Fibroblast of skin of scalp (primary cell): ENCODE measurements around the gene ACKR3.
A peak's percentile ranks its signal among the peaks of the same experiment; 100 is the strongest.

ENCODE experiments used
- DNase-seq: peaks from one replicate; pipeline ENCODE4 v3.0.0-alpha.2; 2013

Gene ACKR3

DNA sequence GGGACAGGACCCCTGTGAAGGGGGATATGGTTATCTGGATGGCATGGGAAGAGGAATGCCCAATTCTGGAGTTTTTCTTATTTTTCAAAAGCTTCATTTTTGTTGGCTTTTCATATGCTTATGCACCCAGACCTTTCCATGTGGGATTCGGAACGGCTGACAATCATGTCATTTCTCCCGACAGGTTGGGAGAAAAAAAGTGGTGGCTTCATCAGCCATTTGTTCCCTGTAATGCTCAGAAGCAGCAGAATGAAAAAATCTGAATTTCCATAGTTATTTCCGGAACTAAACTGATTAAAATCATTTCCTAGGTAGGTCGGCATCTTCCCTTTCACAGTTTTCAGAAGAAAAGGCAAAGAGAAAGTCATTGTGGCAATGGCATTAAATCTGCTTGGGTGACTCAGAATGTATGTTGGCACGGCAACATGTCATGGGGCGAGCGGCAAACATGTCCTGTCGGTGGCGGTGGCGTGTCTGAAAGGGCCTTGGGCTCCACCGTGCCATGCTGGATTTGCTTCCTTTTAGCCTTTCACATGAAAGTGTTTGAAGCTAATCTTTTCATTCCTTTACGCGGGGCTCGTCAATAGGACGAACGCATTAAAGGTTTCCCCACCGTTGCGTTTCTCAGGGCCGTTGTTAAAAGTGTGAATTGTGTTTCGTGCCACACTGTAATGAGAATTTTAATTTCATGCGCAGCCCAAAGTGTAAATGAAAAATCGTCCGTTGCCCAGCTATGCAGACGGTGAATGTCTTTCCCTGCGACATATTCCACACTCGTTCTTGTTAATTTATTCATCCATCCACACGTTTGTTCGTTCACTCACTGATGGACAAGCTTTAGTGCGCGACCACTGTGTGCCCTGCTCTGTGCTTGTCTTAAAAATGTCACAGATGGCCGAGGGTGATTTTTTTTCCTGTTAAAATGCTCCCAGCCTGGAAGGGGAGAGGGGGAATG lies 18.5 kb downstream of the ACKR3 start:
- no peak for DNase-seq

DNA sequence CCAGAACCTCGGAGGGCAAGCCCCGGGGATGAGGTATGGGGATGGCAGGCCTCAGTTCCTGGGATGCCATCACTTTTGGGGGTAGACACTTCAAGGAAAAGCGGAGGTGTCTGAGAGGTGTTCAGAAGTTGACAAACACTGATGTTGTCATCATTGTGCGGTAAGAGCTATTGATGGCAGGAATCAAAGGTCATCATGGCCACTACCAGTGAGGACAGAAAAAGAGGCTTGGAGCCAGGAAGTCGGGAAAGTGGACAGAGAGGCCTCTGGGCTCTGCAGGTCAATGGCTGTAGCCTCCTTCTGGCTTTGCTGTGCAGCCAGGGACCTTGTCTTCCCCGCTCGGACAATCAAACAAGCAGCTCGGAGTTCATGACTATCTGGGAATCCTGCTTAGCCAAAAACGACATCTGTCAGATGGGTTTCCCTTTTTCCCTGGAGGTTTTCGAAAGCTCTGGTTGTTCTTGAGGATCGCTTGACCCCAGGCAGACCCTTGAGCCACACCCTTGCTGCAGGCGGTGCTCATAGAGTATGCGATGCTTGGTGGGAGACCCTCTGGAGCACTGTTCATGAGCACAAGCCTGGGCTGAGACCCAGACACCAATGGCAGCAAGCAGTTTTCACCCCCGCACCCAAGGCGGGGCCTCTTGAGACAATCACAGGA lies 19.4 kb downstream of the ACKR3 start:
- DNase-seq, result no peak

DNA sequence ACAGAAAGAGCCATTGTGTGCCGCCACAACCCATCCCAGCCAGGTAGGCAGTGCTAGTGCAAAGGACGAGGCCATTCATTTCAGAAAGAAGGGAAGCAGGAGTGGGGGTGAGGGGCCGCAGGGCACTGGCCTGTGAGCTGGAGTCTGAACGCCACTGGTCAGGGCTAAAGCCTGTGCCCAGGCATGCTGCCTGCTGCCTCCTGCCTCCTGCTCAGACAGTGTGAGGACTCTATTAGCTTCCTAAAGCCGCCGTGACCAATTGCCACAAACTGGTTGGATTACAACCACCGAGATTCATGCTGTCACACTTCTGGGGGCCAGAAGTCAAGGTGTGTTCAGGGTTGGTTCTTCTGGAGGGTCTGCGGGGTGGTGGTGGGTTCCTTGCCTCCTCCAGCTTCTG lies 21.2 kb downstream of the ACKR3 start:
- no peak for DNase-seq

DNA sequence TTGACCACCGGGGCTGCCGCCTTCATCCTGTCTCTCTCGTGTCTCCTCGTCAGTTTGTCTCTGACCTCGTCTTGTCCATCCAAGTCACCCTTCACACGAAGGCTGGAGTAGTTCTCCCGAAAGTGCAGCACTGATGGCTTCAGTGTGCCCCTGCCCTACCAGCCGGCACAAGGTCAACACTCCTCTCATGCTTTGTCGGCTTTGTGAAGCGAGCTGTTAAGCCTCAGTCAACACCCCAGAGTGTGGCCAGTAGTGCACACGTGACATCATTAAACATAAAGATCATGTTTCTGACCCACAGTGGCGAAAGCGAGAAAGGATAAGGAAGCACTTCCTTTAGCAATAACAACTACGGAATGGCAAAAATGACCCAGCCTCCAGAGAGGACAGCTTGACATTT lies 23.2 kb downstream of the ACKR3 start:
- no peak for DNase-seq

DNA sequence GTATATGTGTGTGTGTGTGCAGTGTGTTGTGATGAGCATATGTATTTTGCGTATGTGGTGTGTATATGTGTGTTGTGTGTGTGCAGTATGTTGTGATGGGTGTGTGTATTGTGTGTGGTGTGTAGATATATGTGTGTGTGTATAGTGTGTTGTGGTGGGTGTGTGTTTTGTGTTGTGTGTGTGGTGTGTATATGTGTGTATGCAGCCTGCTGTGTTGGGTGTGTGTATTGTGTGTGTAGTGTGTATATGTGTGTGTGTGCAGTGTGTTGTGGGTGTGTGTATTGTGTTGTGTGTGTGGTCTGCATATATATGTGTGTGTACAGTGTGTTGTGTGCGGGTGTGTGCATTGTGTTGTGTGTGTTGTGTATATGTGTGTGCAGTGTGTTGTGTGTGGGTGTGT lies 23.9 kb downstream of the ACKR3 start:
- no peak for DNase-seq

DNA sequence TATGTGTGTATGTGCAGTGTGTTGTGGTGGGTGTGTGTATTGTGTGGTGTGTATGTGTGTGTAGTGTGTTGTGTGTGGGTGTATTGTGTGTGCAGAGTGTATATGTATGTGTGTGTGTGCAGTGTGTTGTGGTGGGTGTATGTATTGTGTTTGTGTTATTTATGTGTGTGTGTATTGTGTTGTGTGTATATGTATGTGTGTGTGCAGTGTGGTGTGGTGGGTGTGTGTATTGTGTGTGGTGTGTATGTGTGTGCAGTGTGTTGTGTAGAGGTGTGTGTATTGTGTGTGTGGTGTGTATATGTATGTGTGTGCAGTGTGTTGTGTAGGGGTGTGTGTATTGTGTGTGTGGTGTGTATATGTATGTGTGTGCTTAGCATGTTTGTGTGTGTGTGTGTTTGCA lies 24.3 kb downstream of the ACKR3 start:
- no peak for DNase-seq

DNA sequence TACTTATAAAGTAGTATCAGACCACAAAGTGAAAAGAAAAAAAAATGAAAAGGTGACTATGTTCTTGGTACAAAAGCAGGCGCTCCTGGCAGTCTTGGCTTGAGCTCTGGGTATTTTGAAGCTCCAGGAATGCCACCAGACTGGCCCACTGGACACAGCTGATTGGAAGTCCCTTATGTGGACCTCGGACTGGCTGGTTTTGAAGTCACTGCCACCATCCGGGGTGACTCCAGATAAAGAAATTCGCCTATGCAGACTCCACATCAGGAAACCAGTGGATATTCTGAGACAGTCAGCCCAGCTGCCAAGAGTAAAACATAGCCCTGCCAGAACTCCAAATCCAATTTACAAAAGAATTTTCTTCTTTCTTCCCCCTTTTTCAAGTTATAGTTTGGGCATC lies 28.0 kb downstream of the ACKR3 start:
- DNase-seq, result no peak

DNA sequence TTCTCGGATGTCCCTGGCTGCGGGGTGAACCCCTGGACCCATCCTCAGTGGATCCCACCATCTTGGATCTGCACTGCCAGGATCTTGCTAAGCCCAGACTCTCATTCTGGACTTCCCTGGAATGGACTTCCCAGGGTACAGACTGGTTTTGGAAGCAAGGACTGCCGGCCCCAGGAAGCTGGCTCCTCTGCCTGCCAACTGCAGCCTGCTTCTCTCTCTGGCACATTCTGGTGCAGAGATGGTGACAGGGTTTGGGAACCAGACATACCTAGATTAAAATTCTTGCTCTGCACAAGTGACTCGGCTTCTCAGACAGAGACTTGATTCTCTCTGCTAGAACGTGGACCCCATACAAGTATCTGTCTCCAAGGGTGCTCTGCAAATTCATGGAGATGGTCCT lies 29.4 kb downstream of the ACKR3 start:
- DNase-seq, result no peak

DNA sequence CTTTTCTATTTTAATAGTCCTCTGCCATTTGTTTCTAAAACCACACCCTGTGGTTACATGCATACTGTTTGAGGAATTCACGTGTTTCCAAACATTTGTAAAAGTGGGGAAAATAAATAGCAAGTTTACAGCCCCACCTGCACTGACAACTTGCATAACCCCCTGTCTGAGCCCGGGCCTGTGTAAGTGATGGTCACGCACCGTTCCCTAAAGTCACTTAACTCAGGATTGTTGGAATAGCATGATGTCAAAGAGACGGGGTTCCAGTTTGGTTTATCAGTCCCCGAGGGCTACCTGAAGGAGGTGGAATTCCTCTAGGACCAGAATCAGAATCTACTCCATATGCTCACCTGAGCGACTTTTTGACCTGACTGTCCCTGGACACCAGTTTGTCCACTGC lies 30.5 kb downstream of the ACKR3 start:
- DNase-seq, result no peak

DNA sequence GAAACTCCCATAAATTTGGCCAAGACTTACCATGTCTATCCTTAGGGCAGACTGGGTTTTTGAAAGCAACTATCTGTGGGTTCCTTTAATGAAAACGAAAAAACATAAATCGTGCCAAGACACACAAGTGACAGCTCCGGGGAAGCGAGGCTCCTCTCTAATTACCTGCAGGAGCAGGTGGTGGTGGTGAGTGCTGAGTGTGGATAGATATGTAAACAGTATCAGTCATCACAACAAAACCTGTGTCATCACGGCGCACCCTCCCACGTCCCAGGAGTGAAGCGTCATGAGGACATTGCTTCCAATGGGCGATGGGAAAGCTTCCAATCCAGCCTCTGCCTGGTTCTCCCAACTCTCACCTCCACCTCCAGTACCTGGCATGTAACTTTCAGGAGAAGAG lies 31.3 kb downstream of the ACKR3 start:
- DNase-seq, result no peak

DNA sequence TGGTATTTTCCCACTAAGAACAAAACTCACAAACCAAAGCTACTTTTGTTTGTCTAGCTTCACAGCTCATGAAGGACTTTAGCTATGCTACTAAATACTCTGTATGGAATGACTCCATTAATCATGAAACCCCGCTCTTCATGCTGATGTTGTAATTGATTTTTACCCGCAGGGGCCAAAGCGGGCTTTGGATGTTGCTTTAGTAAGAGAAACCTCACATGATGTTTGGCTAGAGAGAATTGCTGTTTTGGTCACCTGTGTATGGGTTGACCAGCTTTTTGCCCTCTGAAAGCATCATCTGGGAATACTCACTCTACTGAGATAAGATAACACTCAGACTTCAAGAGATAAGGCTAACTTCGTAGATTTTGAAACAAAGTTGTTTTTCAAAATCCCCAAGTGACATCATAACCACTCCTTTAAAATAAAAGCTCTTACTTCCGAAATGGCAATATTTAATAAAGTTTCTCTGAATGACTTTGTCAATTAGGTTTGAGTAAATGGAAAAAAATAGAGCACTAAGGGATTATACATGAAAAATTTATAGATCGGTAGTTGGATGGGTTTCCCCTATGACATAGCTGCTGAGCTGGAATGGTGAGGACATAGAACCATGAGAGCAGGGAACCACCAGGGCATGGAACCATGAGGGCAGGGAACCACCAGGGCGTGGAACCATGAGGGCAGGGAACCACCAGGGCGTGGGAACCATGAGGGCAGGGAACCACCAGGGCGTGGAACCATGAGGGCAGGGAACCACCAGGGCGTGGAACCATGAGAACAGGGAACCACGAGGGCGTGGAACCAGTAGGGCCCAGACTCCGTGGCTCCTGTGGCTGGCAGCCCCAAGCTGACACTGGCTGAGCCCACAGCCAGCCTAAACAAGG lies 31.9 kb downstream of the ACKR3 start:
- no peak for DNase-seq

DNA sequence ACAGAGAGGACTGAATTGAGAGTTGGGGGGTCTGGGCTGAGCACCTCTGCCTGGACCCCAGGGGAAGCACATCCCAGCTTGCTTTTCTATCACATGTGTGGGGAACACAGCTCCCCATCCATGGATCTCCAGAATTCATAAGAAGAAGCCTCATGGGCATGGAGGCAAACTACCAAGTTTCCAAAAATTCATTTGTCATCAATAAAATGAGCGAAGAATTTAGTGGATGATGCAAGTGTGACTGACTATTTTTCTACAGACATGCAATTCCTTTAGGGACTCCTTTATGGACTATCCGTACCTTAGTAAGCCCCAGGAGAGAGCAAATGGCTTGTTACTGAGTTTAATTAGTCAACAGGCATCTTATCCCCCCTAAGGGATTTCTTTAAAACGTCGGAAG lies 33.1 kb downstream of the ACKR3 start:
- peak; percentile 35 for DNase-seq

DNA sequence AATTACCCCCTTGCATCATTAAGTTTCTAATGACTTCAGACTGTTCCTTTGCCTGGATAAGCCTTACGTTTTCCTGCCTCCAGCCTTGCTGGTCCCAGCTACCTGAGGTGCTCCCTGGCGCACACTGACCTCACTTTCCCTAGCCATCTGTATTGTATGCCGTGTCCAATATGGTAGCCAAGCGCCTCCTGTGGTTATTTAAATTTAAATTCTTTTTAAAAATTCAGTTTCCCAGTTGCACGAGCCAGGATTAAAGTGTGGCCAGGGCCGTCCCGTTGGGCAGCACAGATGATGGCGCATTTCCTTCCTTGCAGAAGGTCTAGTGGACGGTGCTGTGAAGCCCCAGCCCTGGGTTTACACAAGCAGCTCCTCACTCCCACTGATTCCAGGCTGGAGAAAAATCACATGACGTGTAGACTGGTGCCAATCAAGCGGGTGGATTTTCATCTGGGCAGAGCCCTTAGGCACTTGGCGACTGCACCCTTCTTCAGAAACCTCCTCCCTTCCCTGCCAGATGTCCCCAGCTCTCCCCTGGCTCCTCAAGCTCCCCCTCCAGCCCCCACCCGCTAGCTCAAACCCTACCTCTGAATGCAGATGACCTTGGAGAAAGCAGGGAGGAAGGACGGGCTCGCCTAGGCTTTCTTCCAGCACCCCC lies 33.9 kb downstream of the ACKR3 start:
- DNase-seq, result no peak

DNA sequence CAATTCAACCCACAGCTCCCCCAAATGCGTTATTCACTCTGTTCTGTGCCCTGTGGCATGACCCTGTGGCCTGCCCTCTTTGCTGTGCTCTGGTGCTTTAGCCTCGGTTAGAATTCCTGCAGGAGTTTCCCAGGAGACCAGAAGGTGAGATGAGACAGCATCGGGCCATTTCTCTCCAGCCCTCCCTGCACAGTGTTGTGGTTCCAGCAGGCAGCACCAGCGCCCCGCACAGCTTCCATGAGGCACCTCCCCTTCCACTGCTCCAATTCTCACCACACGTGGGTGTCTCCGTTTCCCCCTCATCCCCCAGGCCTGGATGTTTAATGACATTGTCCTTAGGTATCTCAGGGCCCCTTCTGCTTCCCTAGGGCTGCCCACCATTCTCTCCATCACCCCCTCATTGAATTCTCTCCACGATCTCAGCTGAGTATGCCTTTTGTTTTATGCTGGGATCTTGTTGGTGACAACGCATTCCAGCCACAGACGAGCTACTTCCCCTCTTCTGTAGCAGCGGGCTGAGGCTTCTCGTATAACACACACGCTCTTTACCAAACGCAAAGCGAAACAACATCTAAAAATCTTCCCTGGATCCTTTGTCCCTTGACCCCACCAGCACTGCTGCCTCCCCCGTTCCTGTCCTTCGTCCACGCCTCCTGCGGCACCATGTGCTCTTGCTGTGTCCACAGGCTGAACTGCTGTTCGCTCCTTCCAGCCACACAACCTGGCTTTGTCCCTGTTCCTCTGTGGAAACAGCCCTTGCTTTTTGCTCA lies 35.1 kb downstream of the ACKR3 start:
- no peak for DNase-seq

DNA sequence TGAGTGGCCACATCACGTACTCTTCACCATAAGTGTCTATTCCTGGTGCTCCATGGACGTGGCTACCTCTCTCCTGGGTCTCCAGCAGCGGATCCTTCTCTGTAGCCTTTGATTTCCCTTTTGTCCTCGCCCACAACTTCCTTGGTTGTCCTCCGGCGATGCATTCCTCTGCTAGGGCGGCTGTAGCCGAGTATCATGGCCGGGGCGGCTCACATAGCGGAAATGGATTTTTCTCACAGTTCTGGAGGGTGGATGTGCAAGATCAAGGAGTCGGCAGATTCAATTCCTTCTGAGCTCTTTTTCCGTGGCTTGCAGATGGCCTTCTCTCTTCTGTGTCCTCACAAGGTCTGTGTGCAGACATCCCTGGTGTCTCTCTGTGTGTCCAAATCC lies 35.7 kb downstream of the ACKR3 start:
- no peak for DNase-seq

DNA sequence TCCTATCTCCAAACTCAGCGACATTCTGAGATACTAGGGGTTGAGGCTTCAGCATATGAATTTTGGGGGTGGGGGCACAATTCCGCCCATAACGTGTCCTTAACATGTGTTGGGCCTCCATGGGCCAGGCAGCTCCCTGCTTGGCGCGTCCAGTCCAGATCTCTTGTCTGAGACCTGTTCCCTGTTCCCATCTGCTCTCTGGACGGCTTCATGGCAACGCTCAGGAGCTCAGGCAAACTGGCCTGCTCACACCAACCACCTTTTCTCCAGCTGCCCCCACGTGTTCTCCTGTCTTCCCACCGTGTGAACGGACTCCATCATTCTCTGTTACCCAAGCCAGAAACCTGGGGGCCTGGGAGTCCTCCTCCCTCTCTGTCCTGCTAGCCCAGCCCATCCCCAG lies 36.4 kb downstream of the ACKR3 start:
- no peak for DNase-seq

DNA sequence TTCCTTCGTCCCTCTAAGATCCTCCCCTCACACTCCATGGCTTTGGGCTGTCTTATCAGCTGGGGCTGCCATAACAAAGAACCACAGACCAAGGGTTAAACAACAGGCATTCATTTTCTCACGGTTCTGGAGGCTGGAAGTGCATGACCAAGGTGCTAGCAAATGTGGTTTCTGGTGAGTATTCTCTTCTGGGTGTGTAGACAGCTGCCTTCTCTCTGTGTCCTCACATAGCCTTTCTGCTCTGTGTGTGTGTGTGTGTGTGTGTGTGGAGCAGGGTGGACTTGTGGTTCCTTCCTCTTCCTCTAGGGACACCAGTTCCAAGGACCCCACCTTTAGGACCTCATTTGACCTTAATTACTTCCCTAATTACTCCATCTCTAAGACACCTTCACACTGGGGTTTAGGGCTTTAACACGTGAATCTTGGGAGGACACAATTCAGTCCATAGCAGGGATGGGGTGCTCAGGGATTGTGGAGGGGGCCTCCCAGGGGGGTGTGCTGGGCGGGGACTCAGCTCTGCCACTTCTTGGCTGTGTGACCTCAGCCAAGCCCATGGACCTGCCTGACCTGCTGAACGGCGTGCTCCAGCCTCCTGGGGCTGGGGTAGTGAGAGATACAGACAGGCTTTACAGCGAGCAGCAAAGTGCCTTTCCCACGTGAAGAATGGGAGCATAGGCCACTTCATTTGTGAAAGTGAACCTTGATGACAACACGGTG lies 38.0 kb downstream of the ACKR3 start:
- DNase-seq, result peak; percentile 79

DNA sequence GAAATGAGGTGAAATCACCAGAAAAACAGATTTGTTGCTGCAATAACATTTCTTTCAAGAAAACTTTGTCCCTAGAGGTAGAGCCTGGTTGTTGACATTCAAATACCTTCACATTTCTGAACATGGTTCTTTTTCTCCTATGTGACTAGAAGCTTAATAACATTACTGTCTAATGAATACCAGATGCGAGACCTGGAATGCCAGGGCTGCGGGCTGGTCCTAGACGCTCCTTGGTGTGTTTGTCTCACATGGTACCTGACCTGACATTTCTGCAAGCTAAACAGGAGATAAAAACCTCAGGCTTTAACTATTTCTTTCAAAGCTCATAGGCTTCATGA lies 38.5 kb downstream of the ACKR3 start:
- peak; percentile 67 for DNase-seq

DNA sequence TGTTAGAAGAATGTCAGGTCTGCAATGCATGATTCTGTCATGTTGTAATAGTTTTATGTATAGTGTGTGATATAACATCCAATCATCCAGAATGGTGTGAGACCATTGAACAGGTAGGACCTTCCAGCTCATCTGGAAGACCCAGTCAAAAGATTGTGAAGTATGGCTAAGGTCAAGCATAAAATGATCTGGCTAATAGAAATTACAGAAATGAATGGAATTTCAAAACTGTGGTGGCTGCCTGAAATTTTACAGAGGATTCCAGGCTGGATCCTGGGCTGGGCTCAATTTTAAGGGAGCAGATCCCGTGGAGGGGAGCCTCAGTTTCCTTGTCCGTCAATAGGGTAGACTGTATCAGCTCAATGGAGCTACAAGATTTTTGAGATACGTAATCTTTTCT lies 39.1 kb downstream of the ACKR3 start:
- peak; percentile 54 for DNase-seq

DNA sequence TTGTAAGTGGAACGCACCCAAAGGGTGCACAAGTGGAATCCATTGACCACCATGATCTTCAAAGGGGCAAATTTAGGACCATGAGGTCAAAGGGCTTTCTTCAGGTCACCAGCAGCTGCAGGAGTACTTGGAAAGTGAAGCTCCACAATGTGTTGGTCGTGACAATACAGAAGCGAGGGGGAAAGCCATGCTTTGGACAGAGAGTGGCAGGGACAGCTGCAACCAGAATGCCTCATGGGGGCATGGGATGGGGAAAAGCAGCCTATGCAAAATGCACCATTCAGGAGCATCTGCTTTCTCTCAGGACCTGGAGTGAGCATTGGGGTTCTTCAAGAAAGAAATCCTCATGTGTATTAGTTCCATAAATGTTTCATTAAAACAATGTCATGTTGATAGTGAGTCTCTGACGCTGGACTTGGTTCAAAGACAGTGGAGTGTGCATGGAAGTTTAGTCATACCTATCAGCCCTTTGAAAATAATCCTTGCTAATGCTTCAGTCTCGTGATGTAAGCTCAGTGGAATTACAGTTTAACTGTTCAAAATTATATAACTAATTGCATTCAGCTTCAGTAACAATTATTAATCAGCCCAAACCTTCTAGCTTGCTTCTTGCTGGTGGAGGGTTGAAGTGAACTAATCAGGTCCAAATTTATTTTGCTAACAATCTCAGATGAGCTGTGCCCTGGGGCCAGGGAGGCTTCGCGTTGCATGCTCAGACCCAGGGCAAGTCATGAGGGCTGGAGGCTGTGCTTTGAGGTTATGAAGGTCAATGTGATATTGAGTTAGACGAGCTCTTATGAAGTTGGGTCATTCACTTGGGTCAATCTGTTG lies 41.6 kb downstream of the ACKR3 start:
- peak; percentile 40 for DNase-seq
